Measurements from ENCODE around the gene GMDS. TPM values are rescaled to one million over a fixed set of nuclear protein-coding genes. Genes with fewer than 3 reads are reported as not detected.
A peak's percentile ranks its signal among the peaks of the same experiment; 100 is the strongest.

Gene GMDS
- total RNA-seq, 1 donor from 2014 or later: 30.2 TPM

GRCh38 chr6:1576166-1576565 is 669.2 kb downstream of the GMDS start:
- H3K27me3 ChIP-seq: no peaks in the 10 kb centered on the region
- no peaks in the 10 kb centered on the region for H3K9me3 ChIP-seq
- DNase-seq (ENCODE audit: extremely low spot score in 2 of 2): peak in 1 of 2 donors; percentile 64
- H3K4me1 ChIP-seq: no peaks in the 10 kb centered on the region
- no peak overlapping the region for H3K27ac ChIP-seq
- intact Hi-C loops (cut with DNase I): no loop called here
- H3K4me3 ChIP-seq: no peak overlapping the region
- TF ChIP-seq CTCF (IDR thresholded peaks at IDR 0.05) (no peak), POLR2A (IDR thresholded peaks at IDR 0.05) (no peak), POLR2AphosphoS5 (IDR thresholded peaks at IDR 0.05; ENCODE audit: insufficient read depth in 1 of 2, low read depth in 1 of 2) (no peak)
- no peaks in the 10 kb centered on the region for H3K36me3 ChIP-seq

- TF ChIP-seq POLR2A (IDR thresholded peaks at IDR 0.05) (no peak), POLR2AphosphoS5 (IDR thresholded peaks at IDR 0.05; ENCODE audit: insufficient read depth in 1 of 2, low read depth in 1 of 2) (no peak), CTCF (IDR thresholded peaks at IDR 0.05) (no peak)
- peak in 1 of 2 donors; percentile 79 for DNase-seq (ENCODE audit: extremely low spot score in 2 of 2)
These were observed 670.0 kb downstream of the GMDS start for GRCh38 chr6:1575210-1576041.

GRCh38 chr6:1574890-1575209 is 670.6 kb downstream of the GMDS start:
- Histone ChIP-seq H3K36me3 (no peaks in the 10 kb centered on the region), H3K27me3 (no peaks in the 10 kb centered on the region), H3K4me1 (no peaks in the 10 kb centered on the region), H3K27ac (no peak overlapping the region), H3K9me3 (no peaks in the 10 kb centered on the region), H3K4me3 (no peak overlapping the region)
- TF ChIP-seq POLR2AphosphoS5 (IDR thresholded peaks at IDR 0.05; ENCODE audit: insufficient read depth in 1 of 2, low read depth in 1 of 2): no peak
- TF ChIP-seq CTCF (IDR thresholded peaks at IDR 0.05): no peak
- no peak for TF ChIP-seq POLR2A (IDR thresholded peaks at IDR 0.05)
- intact Hi-C loops (cut with DNase I): no loop called here
- DNase-seq (ENCODE audit: extremely low spot score in 2 of 2): peak in 1 of 2 donors; percentile 37

More at GRCh38 chr6:1575210-1576041, 670.0 kb downstream of the GMDS start:
- Histone ChIP-seq H3K9me3 (no peaks in the 10 kb centered on the region), H3K4me3 (no peak overlapping the region), H3K36me3 (no peaks in the 10 kb centered on the region), H3K27me3 (no peaks in the 10 kb centered on the region), H3K4me1 (no peaks in the 10 kb centered on the region), H3K27ac (no peak overlapping the region)
- intact Hi-C loops (cut with DNase I): no loop called here

- DNase-seq (ENCODE audit: extremely low spot score in 2 of 2): peak in 1 of 2 donors; percentile 47
- Histone ChIP-seq H3K4me3 (no peak overlapping the region), H3K4me1 (no peaks in the 10 kb centered on the region), H3K36me3 (no peaks in the 10 kb centered on the region), H3K9me3 (no peaks in the 10 kb centered on the region), H3K27me3 (no peaks in the 10 kb centered on the region), H3K27ac (no peak overlapping the region)
- TF ChIP-seq POLR2A (IDR thresholded peaks at IDR 0.05): no peak
- no peak for TF ChIP-seq CTCF (IDR thresholded peaks at IDR 0.05)
- no peak for TF ChIP-seq POLR2AphosphoS5 (IDR thresholded peaks at IDR 0.05; ENCODE audit: insufficient read depth in 1 of 2, low read depth in 1 of 2)
- intact Hi-C loops (cut with DNase I): no loop called here
These were observed 671.2 kb downstream of the GMDS start for GRCh38 chr6:1574083-1574761.

Data from vagina (tissue), 2 donors.